Choroid plexus epithelial cell (primary cell): ENCODE measurements around the gene PHB1.
A peak's percentile ranks its signal among the peaks of the same experiment; 100 is the strongest.

ENCODE experiments used
- DNase-seq: peaks from one replicate; pipeline ENCODE4 v3.0.0-alpha.2; 2010; ENCODE audit warnings: low read depth
- H3K4me3 ChIP-seq: 2 replicates; pipeline ENCODE4 v1.5.1; 2011; ENCODE audit warnings: low read depth, mild to moderate bottlenecking, control low read depth, low read length, moderate library complexity
- TF ChIP-seq, protein P1 (sequence below): conservative IDR thresholded peaks from 2 replicates; pipeline ENCODE4 v1.5.1; 2011; ENCODE audit warnings: low read depth, mild to moderate bottlenecking, control low read depth, inconsistent platforms, low read length, moderate library complexity

Gene PHB1

DNA sequence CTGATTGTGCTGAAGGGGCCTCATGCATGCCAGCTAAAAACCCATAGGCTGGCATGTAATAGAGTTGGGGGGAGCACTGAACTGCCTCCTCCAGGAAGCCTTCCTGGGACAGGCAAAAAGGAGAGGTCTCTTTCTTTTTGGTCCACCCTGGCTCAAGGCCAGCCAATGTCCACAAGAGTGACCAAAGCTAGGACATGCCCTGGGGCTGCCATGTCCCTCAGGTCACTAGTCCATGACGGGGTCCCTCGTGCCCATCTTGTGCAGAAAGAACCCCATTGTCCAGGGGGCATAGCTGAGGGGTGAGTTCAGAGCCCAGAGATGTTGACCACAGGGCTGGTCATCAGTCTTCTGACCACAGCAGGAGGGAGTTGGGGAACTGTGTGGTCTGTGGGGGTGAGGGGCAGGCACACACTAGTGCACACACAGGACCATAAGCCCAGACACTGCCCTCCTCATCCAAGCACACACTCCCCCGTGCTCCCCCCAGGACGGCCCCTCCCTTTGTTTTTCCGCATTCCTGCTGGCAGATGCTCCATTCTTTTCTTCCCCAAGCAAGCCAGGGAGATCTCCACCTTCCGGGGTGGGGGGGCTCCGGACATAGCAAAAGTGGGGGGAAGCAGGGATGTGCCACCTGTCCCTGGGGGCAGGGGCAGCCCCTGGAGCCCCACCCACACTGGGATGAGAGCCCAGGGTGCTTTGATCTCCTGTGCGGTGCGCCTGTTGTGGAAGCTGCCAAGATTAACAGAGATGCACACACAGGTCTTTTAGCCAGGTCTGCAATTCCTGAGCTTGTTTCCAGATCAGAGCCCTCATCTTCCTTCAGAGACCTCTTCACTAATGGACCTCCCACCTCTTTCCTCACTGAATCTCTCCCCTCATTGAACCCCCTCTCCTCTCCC, 25.2 kb upstream of the PHB1 start:
- peak; percentile 13 for DNase-seq
- H3K4me3 ChIP-seq = no peak overlapping the region
- TF ChIP-seq, protein P1, sequence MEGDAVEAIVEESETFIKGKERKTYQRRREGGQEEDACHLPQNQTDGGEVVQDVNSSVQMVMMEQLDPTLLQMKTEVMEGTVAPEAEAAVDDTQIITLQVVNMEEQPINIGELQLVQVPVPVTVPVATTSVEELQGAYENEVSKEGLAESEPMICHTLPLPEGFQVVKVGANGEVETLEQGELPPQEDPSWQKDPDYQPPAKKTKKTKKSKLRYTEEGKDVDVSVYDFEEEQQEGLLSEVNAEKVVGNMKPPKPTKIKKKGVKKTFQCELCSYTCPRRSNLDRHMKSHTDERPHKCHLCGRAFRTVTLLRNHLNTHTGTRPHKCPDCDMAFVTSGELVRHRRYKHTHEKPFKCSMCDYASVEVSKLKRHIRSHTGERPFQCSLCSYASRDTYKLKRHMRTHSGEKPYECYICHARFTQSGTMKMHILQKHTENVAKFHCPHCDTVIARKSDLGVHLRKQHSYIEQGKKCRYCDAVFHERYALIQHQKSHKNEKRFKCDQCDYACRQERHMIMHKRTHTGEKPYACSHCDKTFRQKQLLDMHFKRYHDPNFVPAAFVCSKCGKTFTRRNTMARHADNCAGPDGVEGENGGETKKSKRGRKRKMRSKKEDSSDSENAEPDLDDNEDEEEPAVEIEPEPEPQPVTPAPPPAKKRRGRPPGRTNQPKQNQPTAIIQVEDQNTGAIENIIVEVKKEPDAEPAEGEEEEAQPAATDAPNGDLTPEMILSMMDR = no peak

DNA sequence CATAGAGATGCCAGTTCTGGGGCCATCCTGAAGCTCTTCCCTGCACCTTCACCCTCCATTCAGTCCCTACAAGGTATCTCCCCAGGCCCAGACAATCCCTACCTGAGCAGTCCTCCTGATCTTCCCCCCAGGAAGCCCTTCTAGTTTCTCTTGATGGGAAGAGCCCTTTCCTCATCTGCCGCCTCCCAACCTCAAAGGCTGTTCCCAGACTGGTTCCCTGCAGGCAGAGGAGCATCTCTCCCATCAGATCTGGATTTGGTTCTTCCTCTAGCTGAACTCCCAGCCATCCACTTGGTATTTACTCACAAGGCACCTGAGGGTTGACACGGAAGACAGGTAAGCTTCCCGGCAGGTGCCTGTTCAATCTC, 24.6 kb upstream of the PHB1 start:
- DNase-seq = no peak
- TF ChIP-seq, protein P1 = no peak
- H3K4me3 ChIP-seq = no peak overlapping the region

DNA sequence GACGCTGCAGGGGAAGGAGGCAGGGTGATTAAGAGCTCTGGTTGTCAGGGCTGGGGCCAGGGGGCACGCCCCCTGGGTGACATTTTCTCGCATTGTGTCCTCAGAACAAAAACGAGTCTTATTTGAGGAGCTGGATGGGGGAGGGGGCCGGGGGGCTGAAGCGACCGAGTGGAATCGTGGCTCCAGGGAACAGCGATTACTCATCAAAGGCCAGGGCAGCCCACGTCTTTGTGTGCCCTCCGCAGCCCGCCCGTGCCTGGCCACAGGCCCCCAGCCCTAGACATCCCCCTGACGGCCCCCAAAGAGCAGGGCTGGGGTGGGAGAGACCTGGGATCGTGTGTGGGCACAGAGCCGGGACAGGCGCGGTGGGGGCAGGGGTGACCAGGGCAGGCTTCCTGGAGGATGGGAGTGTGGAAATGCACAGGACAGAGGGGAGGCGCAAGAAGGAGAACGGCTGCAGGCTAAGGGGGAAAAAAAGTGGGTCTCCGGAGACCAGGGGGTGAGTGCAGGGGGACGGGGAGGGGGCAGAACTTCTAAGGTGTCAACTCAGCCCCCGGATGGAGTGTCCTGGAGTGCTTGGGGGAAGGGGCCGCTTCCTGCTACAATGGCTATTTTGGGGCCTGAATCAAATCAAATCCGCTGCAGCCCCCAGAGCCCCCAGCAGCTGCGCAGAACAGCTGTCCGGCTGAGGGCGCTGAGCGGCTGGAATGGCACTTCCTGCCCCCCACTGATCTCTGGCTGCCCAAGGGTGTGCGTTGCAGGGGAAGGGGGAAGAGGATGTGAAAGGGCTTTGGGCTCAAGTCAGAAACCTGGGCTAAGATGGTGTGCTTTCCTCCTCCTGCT, 24.0 kb upstream of the PHB1 start:
- DNase-seq = peak; percentile 7
- no peak overlapping the region for H3K4me3 ChIP-seq

GRCh38 chr17:49437696-49438435, 23.2 kb upstream of the PHB1 start:
- TF ChIP-seq, protein P1 = no peak
- no peak overlapping the region for H3K4me3 ChIP-seq
- no peak for DNase-seq

More for the DNA sequence above, 24.0 kb upstream of the PHB1 start:
- TF ChIP-seq, protein P1 = peak; percentile 15

- TF ChIP-seq, protein P1 = no peak
- no peak overlapping the region for H3K4me3 ChIP-seq
- no peak for DNase-seq
Measured at GRCh38 chr17:49436174-49436573, 21.5 kb upstream of the PHB1 start.

- no peak for DNase-seq
- TF ChIP-seq, protein P1 = no peak
- H3K4me3 ChIP-seq = no peak overlapping the region
Measured at GRCh38 chr17:49435671-49436029, 21.0 kb upstream of the PHB1 start.
